HG03439 (cell line): Measurements from ENCODE around the gene G6PC3.

ENCODE experiments used
- ATAC-seq: cut with Tn5 transposase; IDR thresholded peaks from one replicate; pipeline ENCODE4 v1.9.1; 2021; ENCODE audit warnings: mild to moderate bottlenecking, moderate library complexity; ENCODE audit not compliant: unreplicated experiment

Gene G6PC3

GRCh38 chr17:44059101-44059892 lies 11.2 kb upstream of the G6PC3 start:
- ATAC-seq, result no peak

GRCh38 chr17:44061446-44061845 lies 9.1 kb upstream of the G6PC3 start:
- ATAC-seq, result no peak

- ATAC-seq, result no peak
Measured at GRCh38 chr17:44062871-44063270, 7.7 kb upstream of the G6PC3 start.

GRCh38 chr17:44063704-44064639 lies 6.6 kb upstream of the G6PC3 start:
- no peak for ATAC-seq

- no peak for ATAC-seq
Measured at GRCh38 chr17:44065668-44066203, 4.8 kb upstream of the G6PC3 start.

- ATAC-seq, result peak; percentile 62
Measured at GRCh38 chr17:44066204-44066930, 4.2 kb upstream of the G6PC3 start, which contains the start of gene LSM12. Gene LSM12 (minus strand): TSS chr17:44066671. CDS start chr17:44066587, 84 bp downstream.

GRCh38 chr17:44067545-44067940 lies 3.0 kb upstream of the G6PC3 start:
- no peak for ATAC-seq

GRCh38 chr17:44069974-44070454 lies 521 bp upstream of the G6PC3 start:
- no peak for ATAC-seq

GRCh38 chr17:44071198-44071520 lies 624 bp downstream of the G6PC3 start:
- ATAC-seq, result peak; percentile 22

- ATAC-seq, result no peak
Measured at GRCh38 chr17:44071772-44072171, 1.2 kb downstream of the G6PC3 start.

- ATAC-seq, result no peak
Measured at GRCh38 chr17:44074231-44074910, 3.8 kb downstream of the G6PC3 start.

- no peak for ATAC-seq
Measured at GRCh38 chr17:44074911-44075285, 4.4 kb downstream of the G6PC3 start.

GRCh38 chr17:44075598-44076293 lies 5.2 kb downstream of the G6PC3 start:
- ATAC-seq, result no peak

- ATAC-seq, result no peak
Measured at GRCh38 chr17:44076716-44077594, 6.4 kb downstream of the G6PC3 start.

- no peak for ATAC-seq
Measured at GRCh38 chr17:44077595-44077909, 7.0 kb downstream of the G6PC3 start.

- ATAC-seq, result no peak
Measured at GRCh38 chr17:44078412-44078811, 7.9 kb downstream of the G6PC3 start.

GRCh38 chr17:44079877-44080821 lies 9.6 kb downstream of the G6PC3 start:
- ATAC-seq, result no peak

GRCh38 chr17:44081681-44082080 lies 11.1 kb downstream of the G6PC3 start:
- ATAC-seq, result no peak
